ENCODE measurements around the gene MCEE.
"Not testable (repeated sequence)": the region's sequence is repeated elsewhere in the genome, so short reads cannot be mapped to it uniquely, and the experiment has no call there.

MCEE gene

DNA sequence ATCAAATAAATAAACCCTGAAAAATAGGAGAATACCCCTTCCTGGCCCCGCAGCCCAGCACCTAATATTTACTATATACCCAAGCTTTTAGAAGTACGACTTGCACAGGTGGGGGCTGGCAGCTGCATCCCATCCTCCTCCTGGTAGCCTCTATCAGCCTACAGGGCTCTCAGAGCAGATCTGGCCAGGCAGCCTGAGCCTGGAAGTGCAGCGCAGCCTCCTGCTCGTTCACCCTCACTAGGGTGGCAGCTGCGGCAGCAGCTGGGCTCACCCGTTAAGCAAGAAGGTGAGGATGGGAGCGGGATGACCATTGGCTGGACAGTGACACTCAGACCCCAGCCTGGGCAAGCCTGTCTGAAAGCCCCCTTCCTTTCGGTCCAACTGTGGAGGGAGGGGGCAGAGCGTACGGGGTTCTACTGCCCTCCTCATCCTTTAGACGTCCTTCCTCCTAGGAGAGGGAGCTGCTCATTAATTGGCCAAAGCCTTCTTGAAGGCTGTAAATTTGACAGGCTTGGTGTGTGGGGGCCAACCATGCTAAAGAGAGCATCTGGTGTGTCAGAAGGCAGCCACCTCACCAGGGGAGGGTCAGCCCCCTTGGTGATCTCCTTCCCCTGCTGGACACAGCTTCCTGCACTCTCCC, 23.7 kb upstream of the MCEE start:
- peaks cover 11% of the 10 kb centered on the region for H3K36me3 ChIP-seq (ENCODE audit: control insufficient read depth, insufficient read depth, low read length)
- WGBS, 2 experiments: 89% methylated on average over 11 of the region's 11 CpGs
- H3K4me3 ChIP-seq (ENCODE audit: insufficient read depth, low read depth, low read length): no peak overlapping the region
- H3K27ac ChIP-seq (ENCODE audit: insufficient read depth, low read depth, low read length, poor library complexity, severe bottlenecking): no peak overlapping the region
- no peaks in the 10 kb centered on the region for H3K9me3 ChIP-seq (ENCODE audit: control insufficient read depth, low read length)
- no peaks in the 10 kb centered on the region for H3K27me3 ChIP-seq (ENCODE audit: control insufficient read depth, insufficient read depth, low read length, poor library complexity, severe bottlenecking)
- peaks cover 9% of the 10 kb centered on the region for H3K4me1 ChIP-seq (ENCODE audit: control insufficient read depth, insufficient read depth, low read length)

GRCh38 chr2:71151620-71152019, 21.6 kb upstream of the MCEE start:
- Histone ChIP-seq H3K36me3 (ENCODE audit: control insufficient read depth, insufficient read depth, low read length) (peaks cover 24% of the 10 kb centered on the region), H3K9me3 (ENCODE audit: control insufficient read depth, low read length) (no peaks in the 10 kb centered on the region), H3K27me3 (ENCODE audit: control insufficient read depth, insufficient read depth, low read length, poor library complexity, severe bottlenecking) (no peaks in the 10 kb centered on the region), H3K27ac (ENCODE audit: insufficient read depth, low read depth, low read length, poor library complexity, severe bottlenecking) (no peak overlapping the region), H3K4me3 (ENCODE audit: insufficient read depth, low read depth, low read length) (no peak overlapping the region), H3K4me1 (ENCODE audit: control insufficient read depth, insufficient read depth, low read length) (peaks cover 3% of the 10 kb centered on the region)
- WGBS, 2 experiments: 90% methylated on average over 1 of the region's 1 CpG

- peaks cover 35% of the 10 kb centered on the region for H3K36me3 ChIP-seq (ENCODE audit: control insufficient read depth, insufficient read depth, low read length)
- H3K9me3 ChIP-seq (ENCODE audit: control insufficient read depth, low read length): no peaks in the 10 kb centered on the region
- no peak overlapping the region for H3K4me3 ChIP-seq (ENCODE audit: insufficient read depth, low read depth, low read length)
- no peaks in the 10 kb centered on the region for H3K27me3 ChIP-seq (ENCODE audit: control insufficient read depth, insufficient read depth, low read length, poor library complexity, severe bottlenecking)
- 89 to 90% methylated on average over 3 of the region's 3 CpGs for WGBS, 2 experiments
- H3K27ac ChIP-seq (ENCODE audit: insufficient read depth, low read depth, low read length, poor library complexity, severe bottlenecking): no peak overlapping the region
- H3K4me1 ChIP-seq (ENCODE audit: control insufficient read depth, insufficient read depth, low read length): no peaks in the 10 kb centered on the region
Observed at GRCh38 chr2:71150082-71150816, 20.2 kb upstream of the MCEE start.

DNA sequence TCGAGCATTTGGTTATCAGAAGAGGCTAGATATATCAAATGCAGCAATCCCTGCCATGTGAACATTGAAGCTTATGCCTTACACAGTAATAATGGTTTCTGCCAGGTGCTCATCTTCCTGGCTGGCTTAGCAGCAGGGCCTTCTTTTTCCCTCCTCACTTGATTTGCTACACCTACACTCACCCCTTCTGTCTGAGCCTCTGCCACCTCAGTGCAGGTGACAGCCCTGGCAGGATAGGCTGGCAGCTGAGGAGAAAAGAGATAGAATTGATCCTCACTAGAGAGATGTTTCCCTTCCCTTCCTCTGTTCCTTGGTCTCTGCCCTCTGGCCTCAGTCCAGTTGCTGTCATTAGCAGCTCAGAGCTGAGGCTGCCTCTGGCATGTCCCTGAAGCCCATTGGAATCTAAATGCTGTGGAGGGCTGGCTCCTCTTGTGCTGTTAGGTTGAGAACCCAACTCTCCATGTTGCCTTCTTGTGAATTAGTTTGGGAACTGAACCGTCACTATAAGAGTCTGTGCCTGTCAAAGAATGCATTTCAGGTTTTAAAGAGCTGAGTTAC, 18.6 kb upstream of the MCEE start:
- 88 to 95% methylated on average over 2 of the region's 2 CpGs for WGBS, 2 experiments
- no peak overlapping the region for H3K4me3 ChIP-seq (ENCODE audit: insufficient read depth, low read depth, low read length)

DNA sequence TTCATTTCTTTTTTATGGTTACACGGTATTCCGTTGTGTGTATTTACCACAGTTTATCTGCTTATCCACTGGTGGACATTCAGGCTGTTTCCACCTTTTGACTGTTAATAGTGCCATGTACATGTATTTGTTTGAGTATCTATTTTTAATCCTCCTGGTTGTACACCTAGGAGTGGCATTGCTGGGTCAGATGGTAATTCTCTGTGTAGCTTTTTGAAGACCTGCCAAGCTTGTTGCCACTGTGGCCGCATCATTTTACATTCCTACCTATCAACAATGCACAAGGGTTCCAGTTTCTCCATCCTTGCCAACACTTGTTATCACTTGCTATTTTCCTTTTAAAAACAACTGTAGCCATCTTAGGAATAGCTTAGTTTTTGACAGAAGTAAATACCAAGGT, 13.8 kb upstream of the MCEE start:
- H3K36me3 ChIP-seq (ENCODE audit: control insufficient read depth, insufficient read depth, low read length): peaks cover 76% of the 10 kb centered on the region
- H3K4me3 ChIP-seq (ENCODE audit: insufficient read depth, low read depth, low read length): no peak overlapping the region
- H3K4me1 ChIP-seq (ENCODE audit: control insufficient read depth, insufficient read depth, low read length): no peaks in the 10 kb centered on the region
- H3K27ac ChIP-seq (ENCODE audit: insufficient read depth, low read depth, low read length, poor library complexity, severe bottlenecking): no peak overlapping the region
- 95 to 99% methylated on average over 3 of the region's 3 CpGs for WGBS, 2 experiments
- H3K27me3 ChIP-seq (ENCODE audit: control insufficient read depth, insufficient read depth, low read length, poor library complexity, severe bottlenecking): no peaks in the 10 kb centered on the region
- H3K9me3 ChIP-seq (ENCODE audit: control insufficient read depth, low read length): no peaks in the 10 kb centered on the region

More for the DNA sequence above, 18.6 kb upstream of the MCEE start:
- Histone ChIP-seq H3K4me1 (ENCODE audit: control insufficient read depth, insufficient read depth, low read length) (no peaks in the 10 kb centered on the region), H3K27ac (ENCODE audit: insufficient read depth, low read depth, low read length, poor library complexity, severe bottlenecking) (no peak overlapping the region), H3K9me3 (ENCODE audit: control insufficient read depth, low read length) (no peaks in the 10 kb centered on the region), H3K36me3 (ENCODE audit: control insufficient read depth, insufficient read depth, low read length) (peaks cover 51% of the 10 kb centered on the region), H3K27me3 (ENCODE audit: control insufficient read depth, insufficient read depth, low read length, poor library complexity, severe bottlenecking) (no peaks in the 10 kb centered on the region)

GRCh38 chr2:71136174-71136573, 6.1 kb upstream of the MCEE start:
- Histone ChIP-seq H3K27ac (ENCODE audit: insufficient read depth, low read depth, low read length, poor library complexity, severe bottlenecking) (no peak overlapping the region), H3K4me3 (ENCODE audit: insufficient read depth, low read depth, low read length) (no peak overlapping the region), H3K4me1 (ENCODE audit: control insufficient read depth, insufficient read depth, low read length) (no peaks in the 10 kb centered on the region), H3K9me3 (ENCODE audit: control insufficient read depth, low read length) (no peaks in the 10 kb centered on the region), H3K27me3 (ENCODE audit: control insufficient read depth, insufficient read depth, low read length, poor library complexity, severe bottlenecking) (no peaks in the 10 kb centered on the region), H3K36me3 (ENCODE audit: control insufficient read depth, insufficient read depth, low read length) (peaks cover 40% of the 10 kb centered on the region)
- 89 to 96% methylated on average over 3 of the region's 3 CpGs for WGBS, 2 experiments

DNA sequence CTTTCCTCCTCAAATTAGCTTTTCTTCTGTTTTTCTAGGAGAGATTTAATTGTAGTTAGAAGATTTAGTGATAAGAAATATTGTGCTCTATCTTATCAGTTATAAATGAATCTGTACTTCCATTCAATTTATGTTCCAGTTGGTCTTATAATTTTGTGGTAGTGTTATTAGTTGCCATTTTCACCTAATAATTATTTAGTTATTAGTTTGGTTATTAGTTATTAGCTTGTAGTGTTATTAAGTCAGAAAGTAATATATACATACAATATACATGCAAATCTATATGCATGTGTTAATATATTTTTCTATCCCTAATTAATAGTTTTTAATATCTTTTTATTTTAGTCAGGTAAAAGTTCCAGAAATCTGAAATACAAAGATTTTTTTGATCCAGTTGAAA, 3.6 kb upstream of the MCEE start:
- peaks cover 21% of the 10 kb centered on the region for H3K36me3 ChIP-seq (ENCODE audit: control insufficient read depth, insufficient read depth, low read length)
- H3K27ac ChIP-seq (ENCODE audit: insufficient read depth, low read depth, low read length, poor library complexity, severe bottlenecking): no peak overlapping the region
- H3K4me3 ChIP-seq (ENCODE audit: insufficient read depth, low read depth, low read length): no peak overlapping the region

GRCh38 chr2:71131387-71132166, 1.5 kb upstream of the MCEE start:
- 78 to 79% methylated on average over 6 to 7 of the region's 7 CpGs for WGBS, 2 experiments
- not testable (repeated sequence) for H3K4me1 ChIP-seq (ENCODE audit: control insufficient read depth, insufficient read depth, low read length); H3K27me3 ChIP-seq (ENCODE audit: control insufficient read depth, insufficient read depth, low read length, poor library complexity, severe bottlenecking); H3K9me3 ChIP-seq (ENCODE audit: control insufficient read depth, low read length); H3K27ac ChIP-seq (ENCODE audit: insufficient read depth, low read depth, low read length, poor library complexity, severe bottlenecking)
- Histone ChIP-seq H3K36me3 (ENCODE audit: control insufficient read depth, insufficient read depth, low read length) (peaks cover 10% of the 10 kb centered on the region), H3K4me3 (ENCODE audit: insufficient read depth, low read depth, low read length) (peak overlapping the region; percentile 81)

More for the DNA sequence above, 3.6 kb upstream of the MCEE start:
- no peaks in the 10 kb centered on the region for H3K9me3 ChIP-seq (ENCODE audit: control insufficient read depth, low read length)
- no peaks in the 10 kb centered on the region for H3K4me1 ChIP-seq (ENCODE audit: control insufficient read depth, insufficient read depth, low read length)
- H3K27me3 ChIP-seq (ENCODE audit: control insufficient read depth, insufficient read depth, low read length, poor library complexity, severe bottlenecking): no peaks in the 10 kb centered on the region

- H3K27ac ChIP-seq (ENCODE audit: insufficient read depth, low read depth, low read length, poor library complexity, severe bottlenecking): peak overlapping the region; percentile 70
- WGBS, 2 experiments: 0% methylated on average over 3 of the region's 4 CpGs
- H3K27me3 ChIP-seq (ENCODE audit: control insufficient read depth, insufficient read depth, low read length, poor library complexity, severe bottlenecking): no peaks in the 10 kb centered on the region
- peak overlapping the region; percentile 81 for H3K4me3 ChIP-seq (ENCODE audit: insufficient read depth, low read depth, low read length)
- no peaks in the 10 kb centered on the region for H3K9me3 ChIP-seq (ENCODE audit: control insufficient read depth, low read length)
- H3K36me3 ChIP-seq (ENCODE audit: control insufficient read depth, insufficient read depth, low read length): peaks cover 10% of the 10 kb centered on the region
- H3K4me1 ChIP-seq (ENCODE audit: control insufficient read depth, insufficient read depth, low read length): no peaks in the 10 kb centered on the region
Observed at GRCh38 chr2:71130905-71131244, 846 bp upstream of the MCEE start.

GRCh38 chr2:71129902-71130151, 202 bp downstream of the MCEE start:
- H3K4me3 ChIP-seq (ENCODE audit: insufficient read depth, low read depth, low read length): peak overlapping the region; percentile 81
- H3K27me3 ChIP-seq (ENCODE audit: control insufficient read depth, insufficient read depth, low read length, poor library complexity, severe bottlenecking): no peaks in the 10 kb centered on the region
- H3K9me3 ChIP-seq (ENCODE audit: control insufficient read depth, low read length): no peaks in the 10 kb centered on the region
- WGBS, 2 experiments: 0 to 1% methylated on average over 17 of the region's 17 CpGs
- peak overlapping the region; percentile 9 for H3K27ac ChIP-seq (ENCODE audit: insufficient read depth, low read depth, low read length, poor library complexity, severe bottlenecking)
- no peaks in the 10 kb centered on the region for H3K4me1 ChIP-seq (ENCODE audit: control insufficient read depth, insufficient read depth, low read length)
- peaks cover 4% of the 10 kb centered on the region for H3K36me3 ChIP-seq (ENCODE audit: control insufficient read depth, insufficient read depth, low read length)

Data from ectodermal cell (in vitro differentiated cells).